ENCODE measurements around the gene HIC1.

- TF ChIP-seq GTF2F1 (IDR thresholded peaks at IDR 0.05; ENCODE audit: low read depth, low read length) (no peak), NR1H2 (CRISPR knock-in tag; IDR thresholded peaks at IDR 0.05) (no peak), DIDO1 (tag; IDR thresholded peaks at IDR 0.05; ENCODE audit: low read depth) (no peak), THRB (CRISPR knock-in tag; conservative IDR thresholded peaks at IDR 0.05) (no peak), CTCF (IDR thresholded peaks at IDR 0.05 in 2 of 3, conservative IDR thresholded peaks at IDR 0.05 in 1 of 3; ENCODE audit: insufficient read depth in 2 of 3, low read depth in 1 of 3, low read length in 3 of 3) (no peak), BRF2 (IDR thresholded peaks at IDR 0.05; ENCODE audit: borderline replicate concordance, insufficient read depth, insufficient read length) (no peak), JUN (IDR thresholded peaks at IDR 0.05; ENCODE audit: borderline replicate concordance, low read depth, low read length) (no peak), JUN (CRISPR knock-in tag; IDR thresholded peaks at IDR 0.05; ENCODE audit: borderline replicate concordance) (no peak), E2F6 (IDR thresholded peaks at IDR 0.05; ENCODE audit: borderline replicate concordance in 1 of 2, extremely low read depth in 1 of 2, insufficient read depth in 1 of 2, insufficient read length in 1 of 2, low read depth in 1 of 2, low read length in 1 of 2, poor library complexity in 1 of 2, severe bottlenecking in 1 of 2) (no peak), ETS2 (tag; IDR thresholded peaks at IDR 0.05; ENCODE audit: borderline replicate concordance, poor library complexity, severe bottlenecking) (no peak), POLR2A (conservative IDR thresholded peaks at IDR 0.05) (no peak), NFIC (IDR thresholded peaks at IDR 0.05) (no peak), ZNF3 (CRISPR knock-in tag; IDR thresholded peaks at IDR 0.05) (no peak), PYGO2 (tag; IDR thresholded peaks at IDR 0.05) (no peak)
These were observed 26.7 kb downstream of the HIC1 start for GRCh38 chr17:2081564-2081963.

Measured in K562 (cell line).